HG03095 (cell line): ENCODE data around the gene CSF1R.

ENCODE experiments used
- ATAC-seq: cut with Tn5 transposase; IDR thresholded peaks from one replicate; pipeline ENCODE4 v1.9.1; 2021; ENCODE audit warnings: moderate library complexity; ENCODE audit not compliant: unreplicated experiment

CSF1R gene

DNA sequence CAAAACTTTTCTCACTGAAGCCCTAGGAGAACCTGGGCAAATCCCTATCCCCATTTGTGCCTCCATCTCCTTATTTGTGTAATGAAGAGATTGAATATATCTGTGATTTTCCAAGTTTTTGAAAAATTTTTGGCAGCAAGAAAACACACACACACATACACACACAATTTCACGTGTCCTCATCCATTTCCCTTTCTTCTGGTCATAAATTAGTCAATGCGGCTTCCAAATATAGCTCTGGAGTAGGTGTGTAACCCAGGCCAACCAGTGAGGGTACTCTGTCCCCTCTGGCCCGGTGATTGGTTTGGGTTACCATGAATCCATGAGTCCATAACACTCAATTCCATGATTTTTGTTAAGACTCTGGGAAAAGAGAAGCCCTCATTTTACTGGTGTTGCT, 12.7 kb downstream of the CSF1R start:
- ATAC-seq = no peak

DNA sequence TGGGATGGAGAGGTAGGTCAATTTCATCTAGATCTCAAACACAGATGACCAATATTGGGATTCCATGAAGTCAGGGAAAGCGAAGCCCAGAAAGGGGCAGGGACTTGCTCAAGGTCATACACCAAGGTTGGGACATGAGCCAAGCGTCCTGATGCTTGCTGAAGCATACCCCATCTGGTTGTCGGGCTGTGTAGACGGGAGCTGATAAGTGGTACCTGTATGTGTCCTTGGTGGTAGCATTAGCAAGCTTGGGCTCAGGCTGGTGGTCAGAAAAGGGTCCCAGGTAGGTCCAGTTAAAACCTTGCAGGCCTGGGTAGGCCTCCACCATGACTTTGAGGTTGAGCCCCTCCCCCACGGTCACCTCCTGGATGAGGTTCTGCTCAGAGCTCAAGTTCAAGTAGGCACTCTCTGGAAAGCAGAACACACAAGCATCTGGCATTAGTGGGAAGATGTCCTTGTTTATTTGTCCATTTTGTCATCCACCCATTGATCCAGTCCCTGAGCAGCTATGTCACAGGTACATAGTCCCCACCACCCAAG, 13.2 kb downstream of the CSF1R start:
- ATAC-seq = no peak

DNA sequence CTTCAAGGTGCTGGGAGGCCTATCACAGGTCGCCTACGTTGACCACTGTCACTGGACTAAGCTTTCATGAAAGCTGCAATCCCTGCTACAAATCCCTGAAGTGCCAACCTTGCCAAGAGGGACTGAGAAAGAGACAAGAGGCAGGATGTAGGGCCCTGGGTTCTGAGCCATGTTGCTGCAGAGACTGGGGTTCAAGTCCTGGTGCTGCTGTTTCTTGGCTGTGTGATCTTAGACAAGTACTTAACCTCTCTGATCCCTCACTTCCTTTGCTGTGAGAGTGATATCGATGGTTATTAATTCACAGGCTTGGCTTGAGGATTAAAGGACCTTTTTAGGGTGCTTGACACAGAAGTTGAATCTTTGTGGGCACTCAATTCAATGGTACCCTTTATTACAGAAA, 15.5 kb downstream of the CSF1R start:
- no peak for ATAC-seq

DNA sequence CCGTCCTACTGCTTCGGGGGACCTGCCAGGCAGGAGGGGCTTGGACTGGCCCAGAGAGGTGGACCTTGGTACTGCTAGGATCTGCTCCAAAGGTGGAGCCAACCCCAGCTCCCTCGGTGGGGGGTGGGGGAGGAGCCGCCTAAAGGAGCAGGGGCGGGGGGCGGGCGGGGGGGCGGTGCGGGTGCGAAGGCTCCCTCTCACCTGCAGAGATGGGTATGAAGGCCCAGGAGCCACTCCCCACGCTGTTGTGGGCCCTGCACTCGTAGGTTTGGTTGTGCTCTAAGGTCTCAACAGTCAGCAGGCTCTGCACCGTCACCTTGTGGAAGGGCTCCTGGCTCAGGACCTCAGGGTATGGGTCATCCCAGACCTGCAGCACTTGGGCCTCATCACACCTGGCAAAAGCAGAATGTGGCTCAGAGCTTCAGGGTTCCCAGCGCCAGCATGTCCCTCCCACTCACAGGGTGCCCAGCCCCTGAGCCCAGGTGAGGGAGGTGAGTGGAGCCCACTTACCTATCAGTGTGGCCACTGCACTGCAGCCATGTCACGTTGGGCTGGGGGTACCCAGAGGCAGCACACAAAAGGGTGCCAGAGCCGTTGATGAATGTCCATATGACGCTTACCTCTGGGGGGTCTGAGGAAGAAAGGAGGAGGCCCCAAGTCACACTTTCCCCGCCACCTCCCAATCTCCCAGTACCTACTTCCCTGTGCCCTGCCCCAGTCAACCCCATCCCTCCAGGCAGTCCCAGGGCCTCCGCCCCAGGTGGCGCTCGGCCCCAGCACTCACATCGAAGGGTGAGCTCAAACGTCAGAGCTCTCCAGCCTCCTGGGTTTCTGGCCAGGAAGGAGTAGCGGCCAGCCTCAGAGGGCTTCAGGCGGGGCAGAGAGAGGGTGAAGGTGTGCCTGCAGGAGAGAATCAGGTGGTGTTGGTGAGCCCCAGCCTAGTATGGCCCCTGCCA, 16.4 kb downstream of the CSF1R start:
- ATAC-seq = no peak

DNA sequence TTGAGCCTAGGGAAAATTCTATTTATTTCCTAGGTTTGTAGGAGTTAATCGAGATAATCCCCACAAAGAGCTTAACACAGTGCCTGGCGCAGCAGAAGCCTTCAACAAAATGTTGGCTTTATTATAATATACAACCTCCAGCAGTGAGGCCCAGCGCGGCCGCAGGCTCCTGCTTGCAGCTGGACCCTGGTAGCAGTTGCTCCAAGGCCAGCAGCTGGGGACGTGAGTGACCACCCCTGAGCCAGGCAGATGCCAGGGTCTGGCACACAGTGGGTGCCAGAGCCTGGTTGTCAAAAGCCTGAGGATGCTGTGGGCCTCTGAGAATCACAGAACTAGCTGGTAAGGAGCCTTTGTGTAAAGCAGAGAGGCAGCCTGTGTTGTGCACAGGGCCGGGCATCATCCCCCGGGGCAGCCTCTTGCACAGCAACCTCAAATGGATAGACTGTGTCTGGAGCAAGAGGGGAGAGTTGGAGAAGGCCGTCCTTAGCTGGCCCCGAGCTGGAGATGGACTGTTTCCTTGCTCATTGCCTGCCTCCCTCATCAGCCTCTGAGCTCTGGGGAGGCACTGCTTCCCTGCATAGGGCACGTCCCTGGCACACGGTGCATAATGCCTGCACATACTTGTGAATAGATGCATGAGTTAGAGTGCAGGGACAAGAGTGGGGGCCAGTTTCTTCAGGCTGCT, 17.3 kb downstream of the CSF1R start:
- no peak for ATAC-seq

DNA sequence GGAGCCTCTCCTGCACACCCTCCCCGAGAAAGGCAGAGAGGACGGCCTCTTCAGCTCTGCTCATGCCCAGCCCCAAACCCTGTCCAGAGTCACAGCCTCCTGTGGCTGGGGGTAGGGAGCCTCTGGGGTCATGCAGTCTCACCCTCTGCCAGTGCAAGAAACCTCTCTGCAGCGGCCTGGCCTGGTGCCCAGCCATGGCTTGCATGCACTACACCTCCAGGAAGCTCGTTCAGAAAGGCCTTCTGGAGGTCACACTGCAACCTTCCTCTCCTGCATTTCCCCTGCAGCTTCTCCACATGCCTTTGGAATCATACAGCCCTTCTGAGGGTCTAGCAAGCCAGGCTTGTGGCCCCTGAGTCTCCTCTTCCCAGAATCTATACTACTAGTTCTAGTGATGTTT, 17.9 kb downstream of the CSF1R start:
- ATAC-seq = no peak

DNA sequence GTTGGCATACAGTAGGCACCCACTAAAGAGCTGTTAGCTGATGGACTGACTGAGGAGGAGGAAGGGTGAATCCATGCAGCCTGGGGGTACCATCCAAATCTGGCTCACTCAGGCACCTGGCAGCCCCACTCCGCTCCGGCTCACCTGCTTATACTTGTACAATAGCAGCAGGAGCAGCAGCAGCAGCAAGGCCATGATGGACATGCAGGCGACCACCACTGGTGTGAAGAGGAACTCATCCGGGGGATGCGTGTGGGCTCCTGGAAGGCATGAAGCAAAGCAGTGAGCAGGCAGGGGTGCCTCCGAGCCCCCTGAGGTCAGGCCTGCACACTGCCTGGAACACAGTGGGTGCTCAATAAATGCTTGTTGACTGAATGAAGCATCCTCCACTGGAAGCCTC, 18.3 kb downstream of the CSF1R start:
- ATAC-seq = no peak

DNA sequence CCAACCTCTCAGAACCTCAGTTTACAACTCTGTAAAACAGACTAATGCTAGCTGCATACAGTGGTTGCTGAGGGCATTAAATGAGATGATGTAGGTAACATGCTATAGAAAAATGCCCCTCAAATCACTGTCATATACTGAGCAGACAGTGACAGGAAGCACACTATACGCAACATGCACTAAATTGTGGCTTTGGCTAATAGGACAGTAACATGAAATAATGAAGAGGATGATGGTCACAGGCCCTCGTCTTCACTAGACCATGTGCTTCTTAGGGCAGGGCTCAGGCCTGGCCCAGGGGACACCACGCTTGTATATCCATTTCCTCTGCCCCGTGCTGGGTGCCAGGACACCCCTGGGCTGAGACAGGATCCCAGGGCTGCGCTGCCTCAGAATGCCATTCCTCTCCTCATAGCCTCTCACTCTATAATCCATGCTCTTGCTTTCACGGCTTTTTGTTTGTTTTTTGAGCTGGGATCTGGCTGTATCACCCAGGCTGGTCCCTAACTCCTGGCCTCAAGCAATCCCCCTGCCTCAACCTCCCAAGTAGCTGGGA, 18.9 kb downstream of the CSF1R start:
- no peak for ATAC-seq

DNA sequence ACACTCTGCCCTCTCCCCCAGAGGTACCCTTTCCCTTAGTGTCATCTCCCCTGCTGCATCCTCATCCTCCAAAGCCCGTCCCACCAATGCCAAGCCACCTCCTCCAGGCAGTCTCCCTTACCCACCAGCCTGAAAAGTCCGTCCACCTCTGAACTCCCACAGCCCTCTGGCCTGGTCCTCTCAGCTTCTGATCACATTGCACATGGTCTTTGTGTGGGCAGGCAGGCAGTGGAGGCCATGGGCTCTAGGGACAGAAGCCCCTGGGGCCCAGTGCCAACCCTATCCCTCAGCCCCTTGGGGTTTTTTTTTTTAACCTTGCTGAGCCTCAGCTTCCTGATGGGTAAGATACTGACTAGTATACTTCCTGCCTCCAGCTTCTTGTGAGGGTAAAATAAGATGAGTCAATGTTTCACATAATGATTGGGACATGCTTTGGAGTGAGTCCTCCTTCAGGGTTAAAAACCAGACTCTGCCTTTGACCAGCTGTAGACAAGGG, 19.4 kb downstream of the CSF1R start:
- ATAC-seq = no peak

DNA sequence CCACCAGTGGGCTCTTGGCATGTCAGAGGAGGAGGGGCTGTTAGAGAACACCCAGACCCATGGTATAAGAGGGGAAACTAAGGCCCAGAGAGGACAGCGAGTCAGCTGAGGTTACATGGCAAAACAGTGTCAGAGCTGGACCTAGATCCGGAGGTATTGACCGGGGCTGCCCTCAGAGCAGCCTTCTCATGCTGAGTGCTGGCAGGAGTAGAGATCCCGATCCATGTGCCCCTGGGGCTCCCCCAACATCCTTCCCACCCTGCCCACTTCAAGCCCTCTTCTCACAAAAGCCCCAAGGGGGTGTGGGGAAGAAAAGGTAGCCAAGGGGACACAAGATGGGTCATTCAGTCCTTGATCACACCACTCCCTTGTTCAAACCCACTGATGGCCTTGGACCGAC, 19.9 kb downstream of the CSF1R start:
- no peak for ATAC-seq

DNA sequence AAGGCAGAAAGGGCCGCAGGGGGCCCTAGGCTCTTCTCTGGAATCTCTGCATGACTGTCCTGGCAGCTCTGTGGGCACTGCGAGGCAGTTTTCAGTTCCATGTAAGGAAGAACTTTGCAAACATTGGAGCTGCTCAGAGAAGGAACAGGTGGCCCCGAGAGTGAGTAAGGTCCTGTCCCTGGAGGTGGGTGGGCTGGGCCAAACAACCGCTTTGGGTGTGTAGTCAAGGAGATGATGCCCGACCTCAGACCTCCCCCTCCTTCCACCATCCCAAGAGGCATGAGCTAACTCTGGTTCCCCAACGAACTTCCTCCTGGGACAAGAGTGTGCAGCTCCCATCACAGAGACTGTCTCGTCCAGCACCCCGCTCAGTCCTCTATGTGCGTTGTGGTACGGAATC, 20.5 kb downstream of the CSF1R start:
- no peak for ATAC-seq

DNA sequence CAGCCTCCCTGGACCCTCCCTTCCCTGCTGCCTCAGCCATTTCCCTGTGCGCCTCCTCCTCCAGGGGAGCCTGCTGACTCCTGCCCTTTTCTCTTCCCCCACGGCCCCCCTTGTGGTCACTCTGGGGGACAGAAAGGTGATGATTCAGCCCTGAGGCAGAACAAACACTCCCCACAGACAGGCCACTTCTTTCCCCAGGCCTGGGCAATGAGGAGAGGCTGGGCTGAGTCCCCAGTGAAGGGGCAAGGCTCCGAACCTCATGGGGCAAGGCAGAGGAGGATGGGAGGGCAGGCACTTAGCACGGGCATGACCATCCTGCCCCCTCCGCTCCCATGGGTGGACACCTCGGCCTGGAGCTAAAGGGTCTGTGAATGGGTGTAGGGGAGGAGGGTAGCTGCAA, 21.0 kb downstream of the CSF1R start:
- ATAC-seq = no peak

DNA sequence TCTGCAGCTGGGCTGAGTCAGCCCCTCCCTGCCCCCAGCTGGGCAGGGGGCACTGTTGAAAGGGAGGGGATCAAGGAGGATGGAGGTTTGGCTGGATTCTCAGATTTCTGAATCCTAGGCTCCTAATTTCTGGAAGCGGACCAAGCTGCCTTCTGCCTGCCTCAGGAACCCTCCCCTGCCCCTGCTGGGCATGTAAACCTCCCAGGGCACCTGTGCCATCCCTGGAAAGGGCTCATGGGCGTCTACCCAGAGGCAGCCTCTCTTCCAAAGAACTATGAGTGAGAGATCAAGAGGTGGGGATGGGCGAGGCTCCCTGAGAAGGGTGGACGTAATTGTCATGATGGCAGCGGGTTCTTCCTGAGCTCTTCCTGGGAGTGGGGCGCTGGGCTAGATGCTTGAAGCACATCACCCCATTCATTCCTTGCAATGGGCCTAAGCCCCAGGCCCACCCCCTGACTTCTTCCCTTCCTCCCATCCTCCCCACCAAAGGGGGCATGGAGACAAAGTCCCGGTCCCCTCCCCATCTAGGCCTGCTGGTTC, 21.6 kb downstream of the CSF1R start:
- no peak for ATAC-seq

DNA sequence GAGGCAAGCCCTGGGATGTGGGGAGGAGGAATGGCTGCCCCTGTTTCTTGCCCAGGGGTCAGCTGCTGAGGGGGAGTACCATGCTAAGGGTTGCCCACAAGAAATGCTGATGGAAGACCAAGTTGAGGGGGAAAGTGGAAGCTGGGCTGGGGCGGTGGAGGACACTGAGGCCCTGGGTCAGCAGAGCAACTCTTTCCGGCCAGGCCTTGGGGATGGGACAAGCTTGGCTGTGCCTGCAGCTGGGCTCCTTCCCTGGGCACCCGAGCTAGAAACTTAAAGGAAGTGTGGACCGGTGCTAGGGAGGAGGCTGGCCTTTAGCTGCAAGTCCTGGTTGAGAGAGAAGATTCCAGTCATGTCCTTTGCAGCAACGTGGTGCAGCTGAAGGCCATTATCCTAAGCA, 22.7 kb downstream of the CSF1R start:
- no peak for ATAC-seq

DNA sequence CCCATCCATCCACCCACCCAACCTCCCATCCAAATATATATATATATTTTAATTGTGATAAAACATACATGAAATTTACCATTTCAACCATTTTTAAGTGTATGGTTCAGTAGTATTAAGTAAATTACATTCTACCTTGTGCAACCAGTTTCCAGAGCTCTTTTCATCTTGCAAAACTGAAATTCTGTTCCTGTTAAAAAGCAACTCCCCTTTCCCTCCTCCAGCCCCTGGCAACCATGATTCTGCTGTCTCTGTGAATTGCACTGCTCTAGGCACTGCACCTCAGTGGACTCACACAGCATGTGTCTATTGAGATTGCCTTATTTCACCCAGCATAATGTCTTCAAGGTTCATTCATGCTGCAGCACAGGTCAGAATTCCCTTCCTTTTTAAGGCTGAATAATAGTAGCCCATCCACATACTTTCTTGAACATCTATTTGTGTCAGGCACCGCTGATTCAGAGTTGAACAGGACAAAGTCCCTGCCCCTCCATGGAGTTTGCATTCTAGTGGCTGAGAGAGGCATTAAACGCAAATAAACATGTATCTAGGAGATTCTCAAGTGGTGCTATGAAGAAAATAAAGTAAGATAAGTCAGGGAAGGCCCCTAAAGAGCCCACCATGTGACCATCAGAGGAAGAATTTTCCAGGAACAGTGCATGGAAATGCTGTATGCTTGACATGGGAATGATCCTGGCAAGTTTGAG, 24.0 kb downstream of the CSF1R start:
- no peak for ATAC-seq

DNA sequence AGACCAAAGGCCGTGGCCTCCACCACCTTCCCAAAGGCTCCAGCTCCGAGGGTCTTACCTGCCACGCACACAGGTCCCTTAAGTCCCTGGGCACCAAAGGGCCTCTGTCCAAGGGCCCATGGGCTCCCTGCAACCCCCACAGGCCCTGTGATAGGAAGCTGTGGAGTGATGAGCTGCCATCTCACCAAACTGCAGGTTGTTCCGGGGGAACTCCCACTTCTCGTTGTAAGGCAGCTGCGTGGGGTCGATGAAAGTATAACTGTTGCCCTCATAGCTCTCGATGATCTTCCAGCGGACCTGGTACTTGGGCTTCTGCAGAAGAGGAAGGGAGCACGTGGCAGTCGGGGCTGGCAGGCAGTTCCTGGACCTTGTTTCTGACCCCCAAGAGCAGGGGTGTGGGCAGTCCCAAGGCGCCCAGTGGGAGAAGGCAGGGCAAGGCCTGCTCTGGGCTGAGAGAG, 24.8 kb downstream of the CSF1R start:
- no peak for ATAC-seq

DNA sequence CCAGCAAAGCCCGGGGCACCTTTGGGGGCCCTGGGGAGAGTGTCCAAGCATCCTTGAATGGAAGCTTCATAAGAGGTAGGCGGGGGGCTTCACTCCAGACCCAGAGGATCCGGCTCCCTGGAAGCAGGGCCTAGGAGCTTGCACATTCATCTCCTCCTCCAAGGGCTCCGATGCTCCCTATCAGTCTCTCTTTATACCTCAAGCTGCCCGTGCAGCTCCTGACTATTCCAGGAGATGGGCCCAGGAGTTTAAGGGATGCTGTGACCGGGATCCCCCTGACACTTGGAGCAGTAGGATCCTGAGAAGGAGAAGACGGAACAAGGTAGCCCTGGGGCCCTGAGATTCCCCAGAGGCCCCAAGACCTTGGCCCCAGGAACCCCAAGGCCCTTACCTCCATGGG, 25.9 kb downstream of the CSF1R start:
- ATAC-seq = no peak

DNA sequence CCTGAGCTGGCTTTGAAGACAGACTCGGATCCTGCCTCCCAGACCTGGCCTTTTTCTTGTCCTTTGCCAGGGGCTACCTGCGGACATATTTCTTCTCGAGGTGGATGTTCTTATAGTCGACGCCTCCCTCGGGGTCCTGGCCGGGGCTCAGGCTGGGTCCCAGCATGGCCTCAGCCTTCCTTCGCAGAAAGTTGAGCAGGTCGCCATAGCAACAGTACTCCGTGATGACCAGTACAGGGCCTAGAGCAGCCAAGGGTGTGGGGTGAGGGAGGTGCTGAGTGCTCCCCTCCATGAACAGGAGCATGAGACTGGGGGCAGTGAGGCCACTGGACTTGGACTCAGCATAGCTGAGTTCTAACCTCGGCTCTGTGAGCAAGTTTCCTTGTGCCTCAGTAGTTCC, 26.7 kb downstream of the CSF1R start:
- ATAC-seq = no peak

DNA sequence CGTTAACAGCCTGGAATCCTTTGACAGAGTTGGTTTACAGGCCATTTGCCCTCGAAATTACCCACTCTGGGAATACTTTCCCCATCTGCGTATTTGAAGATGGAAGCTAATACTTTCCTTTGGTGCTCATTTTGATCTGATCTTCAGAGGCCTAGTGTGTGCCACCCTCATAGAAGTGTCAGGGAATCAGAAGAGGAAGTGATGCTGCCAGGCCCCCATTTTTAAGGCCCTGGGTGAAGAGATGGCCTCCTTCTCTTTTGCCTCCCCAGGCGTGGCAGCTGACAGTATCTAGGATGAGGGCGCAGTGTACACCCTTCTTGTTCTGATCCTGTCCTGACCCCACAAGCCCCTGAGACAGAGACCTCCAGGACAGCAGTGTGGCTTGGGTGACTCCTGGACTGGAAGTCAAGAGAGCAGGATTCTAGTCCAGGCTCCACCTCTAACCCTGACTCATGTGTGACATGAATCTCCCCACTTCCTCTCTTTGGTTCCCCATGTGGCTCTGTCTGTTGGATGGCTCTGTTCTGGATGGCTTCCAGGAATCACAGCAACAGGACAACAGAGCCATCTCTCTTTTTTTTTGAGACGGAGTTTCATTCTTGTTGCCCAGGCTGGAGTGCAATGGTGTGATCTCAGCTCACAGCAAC, 27.8 kb downstream of the CSF1R start:
- ATAC-seq = no peak

DNA sequence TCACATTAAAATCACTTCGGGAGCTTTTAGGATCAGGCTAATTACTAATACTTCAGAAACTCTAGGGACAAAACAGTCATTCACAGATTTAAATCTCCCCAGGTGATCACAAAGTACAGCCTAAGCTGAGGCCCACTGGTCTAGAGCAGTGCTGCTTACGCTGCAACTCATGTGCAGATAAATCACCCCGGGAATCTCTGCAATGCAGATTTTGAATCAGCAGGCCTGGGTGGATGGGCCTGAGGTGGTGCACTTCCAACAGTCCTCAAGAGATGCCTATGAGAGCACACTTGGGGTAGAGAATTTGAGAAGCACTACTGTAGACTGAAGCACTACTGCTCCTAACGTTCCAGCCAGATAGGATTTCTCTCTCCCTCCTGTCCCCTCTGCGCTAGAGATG, 28.4 kb downstream of the CSF1R start:
- ATAC-seq = no peak
